ENCODE results near the gene SLC6A6. TPM values are rescaled to one million over a fixed set of nuclear protein-coding genes. Genes with fewer than 3 reads are reported as not detected.

The SLC6A6 gene
- total and polyA plus RNA-seq, 8 donors: 3.0 to 36.7 (median 19.7) TPM

DNA sequence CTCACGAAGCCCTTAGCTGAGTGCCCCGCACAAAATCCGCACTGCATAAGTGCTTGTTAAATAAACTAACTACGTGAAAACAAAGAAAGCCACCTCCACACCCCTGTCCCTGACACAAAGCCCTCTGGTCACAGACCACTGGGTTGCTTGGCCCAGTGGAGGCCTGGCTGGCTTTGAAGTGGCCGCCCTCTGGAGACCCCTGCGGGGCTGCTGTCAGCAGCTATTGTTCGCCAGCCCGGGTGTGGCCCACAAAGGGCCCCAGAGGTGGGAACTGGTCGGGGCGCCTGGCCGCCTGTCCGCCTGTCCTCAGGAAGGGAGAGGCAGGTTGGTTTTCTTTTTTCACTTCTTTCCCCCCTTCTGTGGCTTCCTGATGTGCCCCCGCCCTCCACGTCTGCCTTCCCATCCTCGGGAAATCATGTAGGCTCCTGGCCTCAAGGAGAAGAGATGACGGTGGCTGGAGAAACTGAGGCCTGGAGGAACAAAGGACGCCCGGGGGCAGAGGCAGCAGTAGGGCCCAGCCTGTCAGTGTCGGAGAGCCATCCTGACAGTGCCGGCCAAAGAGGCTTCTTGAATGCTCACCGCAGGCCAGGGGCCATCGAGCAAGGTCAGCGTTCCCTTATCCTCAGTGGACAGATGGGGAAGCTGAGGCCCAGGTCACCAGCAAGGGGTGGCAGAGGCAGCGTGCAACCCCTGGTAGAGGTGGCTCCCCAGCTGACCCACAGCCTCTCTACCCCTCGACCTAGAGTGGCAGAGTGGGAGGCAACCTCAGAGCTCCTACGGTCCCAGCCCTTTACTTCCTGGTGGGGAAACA is 61.1 kb downstream of the SLC6A6 start:
- Histone ChIP-seq H3K27ac (no peak overlapping the region), H3K4me3 (no peak overlapping the region), H3K36me3 (peaks cover 28 to 91% (median 68%) of the 10 kb centered on the region in 4 donors), H3K9me3 (no peaks in the 10 kb centered on the region), H3K4me1 (peaks cover 19 to 35% (median 29%) of the 10 kb centered on the region in 4 donors), H3K27me3 (no peaks in the 10 kb centered on the region)
- DNase-seq: no peak
- intact Hi-C loops (cut with DNase I; ENCODE audit: low total_unique reads): no loop called here
- WGBS, 5 donors: 82 to 86% (median 83%) methylated on average over 23 to 26 of the region's 26 CpGs
- no peak for TF ChIP-seq POLR2A (IDR thresholded peaks at IDR 0.05)
- no peak for TF ChIP-seq EP300 (IDR thresholded peaks at IDR 0.05)
- TF ChIP-seq, protein P1, sequence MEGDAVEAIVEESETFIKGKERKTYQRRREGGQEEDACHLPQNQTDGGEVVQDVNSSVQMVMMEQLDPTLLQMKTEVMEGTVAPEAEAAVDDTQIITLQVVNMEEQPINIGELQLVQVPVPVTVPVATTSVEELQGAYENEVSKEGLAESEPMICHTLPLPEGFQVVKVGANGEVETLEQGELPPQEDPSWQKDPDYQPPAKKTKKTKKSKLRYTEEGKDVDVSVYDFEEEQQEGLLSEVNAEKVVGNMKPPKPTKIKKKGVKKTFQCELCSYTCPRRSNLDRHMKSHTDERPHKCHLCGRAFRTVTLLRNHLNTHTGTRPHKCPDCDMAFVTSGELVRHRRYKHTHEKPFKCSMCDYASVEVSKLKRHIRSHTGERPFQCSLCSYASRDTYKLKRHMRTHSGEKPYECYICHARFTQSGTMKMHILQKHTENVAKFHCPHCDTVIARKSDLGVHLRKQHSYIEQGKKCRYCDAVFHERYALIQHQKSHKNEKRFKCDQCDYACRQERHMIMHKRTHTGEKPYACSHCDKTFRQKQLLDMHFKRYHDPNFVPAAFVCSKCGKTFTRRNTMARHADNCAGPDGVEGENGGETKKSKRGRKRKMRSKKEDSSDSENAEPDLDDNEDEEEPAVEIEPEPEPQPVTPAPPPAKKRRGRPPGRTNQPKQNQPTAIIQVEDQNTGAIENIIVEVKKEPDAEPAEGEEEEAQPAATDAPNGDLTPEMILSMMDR (IDR thresholded peaks at IDR 0.05): no peak
- no peak for TF ChIP-seq POLR2AphosphoS5 (IDR thresholded peaks at IDR 0.05)

DNA sequence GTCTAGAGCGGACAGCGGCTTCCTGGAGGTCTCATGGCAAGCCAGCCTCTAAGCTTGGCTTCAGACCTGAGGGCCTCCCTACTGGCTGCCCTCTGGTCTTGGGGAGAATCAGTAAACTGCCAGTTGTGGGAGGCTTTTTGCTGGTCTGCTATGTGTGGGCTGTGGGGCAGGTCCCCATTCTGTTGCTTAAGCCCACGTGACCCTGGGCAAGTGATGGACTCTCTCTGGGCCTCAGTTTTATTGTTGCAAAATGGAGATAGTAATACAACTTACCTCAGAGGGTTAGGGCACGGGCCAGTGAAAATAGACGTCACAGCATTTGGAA is 61.7 kb downstream of the SLC6A6 start:
- Histone ChIP-seq H3K4me3 (no peak overlapping the region), H3K4me1 (peaks cover 19 to 29% (median 26%) of the 10 kb centered on the region in 4 donors), H3K9me3 (no peaks in the 10 kb centered on the region), H3K27me3 (no peaks in the 10 kb centered on the region), H3K27ac (no peak overlapping the region), H3K36me3 (peaks cover 32 to 91% (median 72%) of the 10 kb centered on the region in 4 donors)
- WGBS, 5 donors: 79 to 98% (median 87%) methylated on average over 5 of the region's 5 CpGs
- DNase-seq: no peak
- intact Hi-C loops (cut with DNase I; ENCODE audit: low total_unique reads): no loop called here
- TF ChIP-seq EP300 (IDR thresholded peaks at IDR 0.05) (no peak), POLR2A (IDR thresholded peaks at IDR 0.05) (no peak), POLR2AphosphoS5 (IDR thresholded peaks at IDR 0.05) (no peak)
- TF ChIP-seq, protein P1 (IDR thresholded peaks at IDR 0.05): no peak

DNA sequence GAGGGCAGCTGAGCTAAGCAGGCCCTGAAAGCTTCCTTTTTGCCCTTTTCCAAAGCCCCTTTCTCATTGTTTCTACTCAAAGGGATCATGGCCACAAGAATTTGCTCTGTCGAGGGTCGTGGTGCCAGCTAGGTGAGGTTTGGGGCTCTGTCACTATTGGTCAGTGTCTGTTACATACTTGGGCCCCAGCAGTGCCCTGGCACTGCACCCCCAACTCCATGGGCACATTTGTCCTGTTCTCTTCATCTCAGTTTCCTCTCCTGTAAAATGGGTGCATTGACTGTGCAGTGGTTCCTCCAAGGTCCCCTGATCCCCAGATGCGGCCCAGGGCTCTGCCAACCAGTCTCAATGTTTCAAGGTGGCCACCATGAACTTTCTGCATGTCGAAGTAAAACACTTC is 62.1 kb downstream of the SLC6A6 start:
- intact Hi-C loops (cut with DNase I; ENCODE audit: low total_unique reads): no loop called here
- WGBS, 5 donors: 90 to 98% (median 93%) methylated on average over 4 of the region's 4 CpGs
- Histone ChIP-seq H3K27me3 (no peaks in the 10 kb centered on the region), H3K4me3 (no peak overlapping the region), H3K4me1 (peaks cover 19 to 26% (median 22%) of the 10 kb centered on the region in 4 donors), H3K27ac (no peak overlapping the region), H3K36me3 (peaks cover 36 to 91% (median 74%) of the 10 kb centered on the region in 4 donors), H3K9me3 (no peaks in the 10 kb centered on the region)
- no peak for TF ChIP-seq POLR2AphosphoS5 (IDR thresholded peaks at IDR 0.05)
- TF ChIP-seq, protein P1 (IDR thresholded peaks at IDR 0.05): no peak
- TF ChIP-seq POLR2A (IDR thresholded peaks at IDR 0.05): no peak
- no peak for TF ChIP-seq EP300 (IDR thresholded peaks at IDR 0.05)
- no peak for DNase-seq

DNA sequence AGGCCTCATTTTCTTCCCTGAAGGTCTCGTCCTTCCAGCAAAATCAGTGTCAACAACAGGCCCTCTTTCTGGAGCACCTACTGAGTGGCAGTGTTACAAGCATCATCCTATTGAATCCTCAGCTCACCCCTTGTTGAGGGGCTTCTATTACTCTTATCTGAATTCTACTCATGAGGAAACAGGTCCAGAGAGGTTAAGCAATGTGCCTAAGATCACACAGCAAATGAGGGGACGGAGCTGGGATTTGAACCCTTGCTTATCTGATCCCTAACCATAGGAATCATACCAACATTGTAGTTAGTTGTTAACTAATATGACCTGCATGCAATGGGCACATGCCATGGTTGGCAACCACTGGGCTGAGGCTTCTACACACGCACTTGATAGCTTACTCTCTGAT is 63.0 kb downstream of the SLC6A6 start:
- H3K27ac ChIP-seq: no peak overlapping the region
- 91 to 98% (median 94%) methylated on average over 3 of the region's 3 CpGs for WGBS, 5 donors
- H3K27me3 ChIP-seq: no peaks in the 10 kb centered on the region
- peaks cover 36 to 92% (median 81%) of the 10 kb centered on the region in 4 donors for H3K36me3 ChIP-seq
- no peak overlapping the region for H3K4me3 ChIP-seq
- H3K9me3 ChIP-seq: no peaks in the 10 kb centered on the region
- intact Hi-C loops (cut with DNase I; ENCODE audit: low total_unique reads): loop anchor here (5.0 kb wide), 2 partner anchors 203 to 263 kb away; no protein-coding TSS in a partner anchor
- DNase-seq: no peak
- TF ChIP-seq, protein P1 (IDR thresholded peaks at IDR 0.05): no peak
- TF ChIP-seq POLR2A (IDR thresholded peaks at IDR 0.05) (no peak), POLR2AphosphoS5 (IDR thresholded peaks at IDR 0.05) (no peak), EP300 (IDR thresholded peaks at IDR 0.05) (no peak)
- H3K4me1 ChIP-seq: peaks cover 13 to 19% (median 15%) of the 10 kb centered on the region in 4 donors

Data from stomach (tissue), 9 donors.